ENCODE results near the gene TBC1D16. TPM values are rescaled to one million over a fixed set of nuclear protein-coding genes. Genes with fewer than 3 reads are reported as not detected.

The TBC1D16 gene
- total RNA-seq, 1 experiment from 2014 or later: 96.1 TPM

GRCh38 chr17:79948945-79949655 is 86.6 kb downstream of the TBC1D16 start:
- TF ChIP-seq ZBTB43 (CRISPR knock-in tag; IDR thresholded peaks at IDR 0.05) (peak; percentile 67; the same call in 1 of the 2 replicates), ZMAT4 (CRISPR knock-in tag; IDR thresholded peaks at IDR 0.05) (no peak), IRF1 (CRISPR knock-in tag; IDR thresholded peaks at IDR 0.05) (no peak)
- Mint-ChIP-seq H3K36me3 (peaks cover 15% of the 10 kb centered on the region), H3K27me3 (ENCODE audit: low read depth) (no peaks in the 10 kb centered on the region), H3K9me3 (no peaks in the 10 kb centered on the region), H3K4me1 (peaks cover 65% of the 10 kb centered on the region), H3K27ac (peak overlapping the region; percentile 100), H3K4me3 (peak overlapping the region; percentile 68)
- ChIA-PET POLR2A (interaction anchor here (0.5 to 2.5 kb wide), 4 partner anchors 18 to 946 kb away, joined by 3 to 9 read pairs (median 6); no protein-coding TSS in a partner anchor), CTCF (interaction anchor here (0.6 to 8.0 kb wide), 13 partner anchors 13 to 207 kb away, joined by 3 to 71 read pairs (median 7); partner anchors contain the start of genes CBX4 and GAA)
- no peak for DNase-seq (ENCODE audit: low spot score)
- no peak for ATAC-seq

GRCh38 chr17:79948406-79948944 is 87.2 kb downstream of the TBC1D16 start:
- DNase-seq (ENCODE audit: low spot score) (no peak), ATAC-seq (no peak)
- ChIA-PET POLR2A (interaction anchor here (0.5 kb wide), 1 partner anchor 945 kb away, joined by 7 read pairs; no protein-coding TSS in a partner anchor), CTCF (interaction anchor here (1.0 to 8.0 kb wide), 4 partner anchors 18 to 109 kb away, joined by 3 to 71 read pairs (median 19); partner anchors contain the start of gene CBX4)
- H3K4me3 Mint-ChIP-seq: peak overlapping the region; percentile 4; the same call in 1 of the 2 replicates
- TF ChIP-seq ATF6 (CRISPR knock-in tag; IDR thresholded peaks at IDR 0.05) (no peak), AFF4 (CRISPR knock-in tag; IDR thresholded peaks at IDR 0.05; ENCODE audit: borderline replicate concordance) (no peak), ESRRA (CRISPR knock-in tag; IDR thresholded peaks at IDR 0.05; ENCODE audit: borderline replicate concordance) (no peak), ZNF425 (CRISPR knock-in tag; conservative IDR thresholded peaks at IDR 0.05) (no peak), USF1 (CRISPR knock-in tag; IDR thresholded peaks at IDR 0.05) (no peak), NR2C2 (CRISPR knock-in tag; IDR thresholded peaks at IDR 0.05) (no peak), ZMAT4 (CRISPR knock-in tag; IDR thresholded peaks at IDR 0.05) (no peak), IRF2 (CRISPR knock-in tag; IDR thresholded peaks at IDR 0.05; ENCODE audit: borderline replicate concordance, low read depth) (no peak), NR3C1 (CRISPR knock-in tag; conservative IDR thresholded peaks at IDR 0.05; ENCODE audit: low read depth) (no peak), STAT6 (CRISPR knock-in tag; conservative IDR thresholded peaks at IDR 0.05; ENCODE audit: low read depth) (no peak)
- no peaks in the 10 kb centered on the region for H3K9me3 Mint-ChIP-seq
- peaks cover 21% of the 10 kb centered on the region for H3K36me3 Mint-ChIP-seq
- no peaks in the 10 kb centered on the region for H3K27me3 Mint-ChIP-seq (ENCODE audit: low read depth)
- peaks cover 63% of the 10 kb centered on the region for H3K4me1 Mint-ChIP-seq
- H3K27ac Mint-ChIP-seq: peak overlapping the region; percentile 82
